PC-3 (cell line): Measurements from ENCODE around the gene NUFIP1. TPM values are rescaled to one million over a fixed set of nuclear protein-coding genes. Genes with fewer than 3 reads are reported as not detected.

Experiments used
- ATAC-seq: fragments of 200-7000 bp; cut with Tn5 transposase; 2 replicates; pipeline ENCODE4 v1.9.1; 2020; ENCODE audit warnings: mild to moderate bottlenecking, moderate library complexity
- BruUV-seq: library from RNA; stranded (reverse); fragments of 400-500 nt; replicated peaks from 2 replicates; lab custom pipeline; 2021; lab: Mats Ljungman, UMichigan
- CTCF ChIA-PET: fragments of 300-600 bp; sonication (Branson Sonifier 250); formaldehyde crosslinking; loops from one replicate; lab custom pipeline; 2022; ENCODE audit warnings: antibody characterized with exemption; lab: Charles Lee
- POLR2A ChIA-PET: fragments of 300-600 bp; sonication (Branson Sonifier 250); formaldehyde crosslinking; loops from one replicate; lab custom pipeline; 2022; ENCODE audit warnings: antibody characterized with exemption; ENCODE audit not compliant: unreplicated experiment; lab: Charles Lee
- DNase-seq: peaks from one replicate; pipeline ENCODE4 v3.0.0-alpha.2; 2015
- H2AFZ ChIP-seq: fragments of 300-600 bp; sonication (generic); 2 replicates; pipeline ENCODE4 v1.6.0; 2016; ENCODE audit warnings: antibody characterized with exemption, low read length
- H3F3A ChIP-seq: fragments of 300-600 bp; sonication (generic); one replicate; pipeline ENCODE4 v1.6.0; 2017; ENCODE audit warnings: antibody characterized with exemption, low read length, control low read depth, mild to moderate bottlenecking; ENCODE audit not compliant: unreplicated experiment
- H3K27ac ChIP-seq: fragments of 300-600 bp; sonication (generic); 2 replicates; pipeline ENCODE4 v1.5.1; 2016; ENCODE audit warnings: mild to moderate bottlenecking, low read length
- H3K27me3 ChIP-seq: fragments of 300-600 bp; sonication (generic); 2 replicates; pipeline ENCODE4 v1.6.1; 2016; ENCODE audit warnings: low read length, mixed read lengths
- H3K36me3 ChIP-seq: fragments of 300-600 bp; sonication (generic); 2 replicates; pipeline ENCODE4 v1.6.1; 2016; ENCODE audit warnings: low read depth, mixed run types, low read length, mixed read lengths
- H3K4me1 ChIP-seq: fragments of 300-600 bp; sonication (generic); 2 replicates; pipeline ENCODE4 v1.5.1; 2016; ENCODE audit warnings: low read length; ENCODE audit not compliant: insufficient read depth
- H3K4me2 ChIP-seq: fragments of 300-600 bp; sonication (generic); 2 replicates; pipeline ENCODE4 v1.6.0; 2016; ENCODE audit warnings: low read length
- H3K4me3 ChIP-seq: fragments of 300-600 bp; sonication (generic); 2 replicates; pipeline ENCODE4 v1.5.1; 2016; ENCODE audit warnings: mild to moderate bottlenecking, low read length, mixed read lengths
- H3K79me2 ChIP-seq: fragments of 300-600 bp; sonication (generic); 2 replicates; pipeline ENCODE4 v1.6.1; 2017; ENCODE audit warnings: low read length, mixed read lengths
- H3K9ac ChIP-seq: fragments of 300-600 bp; sonication (generic); 2 replicates; pipeline ENCODE4 v1.6.0; 2016; ENCODE audit warnings: mild to moderate bottlenecking, low read length
- H3K9me2 ChIP-seq: fragments of 300-600 bp; sonication (generic); replicated peaks from 2 replicates; pipeline ENCODE4 v1.6.1; 2016; ENCODE audit warnings: mixed run types, low read length, mixed read lengths
- H3K9me3 ChIP-seq: fragments of 300-600 bp; sonication (generic); 2 replicates; pipeline ENCODE4 v1.6.1; 2016; ENCODE audit warnings: low read length, mixed read lengths
- H4K20me1 ChIP-seq: fragments of 300-600 bp; sonication (generic); 2 replicates; pipeline ENCODE4 v1.6.1; 2016; ENCODE audit warnings: low read length, mixed read lengths
- EZH2 ChIP-seq: fragments of 300-600 bp; sonication (generic); IDR thresholded peaks from one replicate; pipeline ENCODE4 v1.6.1; 2017; ENCODE audit warnings: antibody characterized with exemption, mild to moderate bottlenecking, low read length; ENCODE audit not compliant: unreplicated experiment
- EZH2phosphoT487 ChIP-seq: fragments of 300-600 bp; sonication (generic); IDR thresholded peaks from 2 replicates; pipeline ENCODE4 v1.6.1; 2018; ENCODE audit warnings: mild to moderate bottlenecking, antibody characterized with exemption, low read length, borderline replicate concordance
- intact Hi-C: fragments of 100-400 bp; cut with micrococcal nuclease; formaldehyde crosslinking; loops from 2 replicates; pipeline ENCODE4 v1.9.0; 2023
- total RNA-seq: library from RNA; depleted of rRNA; stranded (reverse); fragments of >200 nt; gene quantifications from 2 replicates; pipeline ENCODE4 v1.2.3, GENCODE V29; 2014
- TF ChIP-seq, protein P1 (sequence below): fragments of 300-600 bp; sonication (generic); conservative IDR thresholded peaks from 2 replicates; pipeline ENCODE4 v1.5.1; 2017; ENCODE audit warnings: antibody characterized with exemption, low read depth, mild to moderate bottlenecking, low read length

Gene NUFIP1
- total RNA-seq, 1 experiment from 2014 or later, result 4.0 TPM

DNA sequence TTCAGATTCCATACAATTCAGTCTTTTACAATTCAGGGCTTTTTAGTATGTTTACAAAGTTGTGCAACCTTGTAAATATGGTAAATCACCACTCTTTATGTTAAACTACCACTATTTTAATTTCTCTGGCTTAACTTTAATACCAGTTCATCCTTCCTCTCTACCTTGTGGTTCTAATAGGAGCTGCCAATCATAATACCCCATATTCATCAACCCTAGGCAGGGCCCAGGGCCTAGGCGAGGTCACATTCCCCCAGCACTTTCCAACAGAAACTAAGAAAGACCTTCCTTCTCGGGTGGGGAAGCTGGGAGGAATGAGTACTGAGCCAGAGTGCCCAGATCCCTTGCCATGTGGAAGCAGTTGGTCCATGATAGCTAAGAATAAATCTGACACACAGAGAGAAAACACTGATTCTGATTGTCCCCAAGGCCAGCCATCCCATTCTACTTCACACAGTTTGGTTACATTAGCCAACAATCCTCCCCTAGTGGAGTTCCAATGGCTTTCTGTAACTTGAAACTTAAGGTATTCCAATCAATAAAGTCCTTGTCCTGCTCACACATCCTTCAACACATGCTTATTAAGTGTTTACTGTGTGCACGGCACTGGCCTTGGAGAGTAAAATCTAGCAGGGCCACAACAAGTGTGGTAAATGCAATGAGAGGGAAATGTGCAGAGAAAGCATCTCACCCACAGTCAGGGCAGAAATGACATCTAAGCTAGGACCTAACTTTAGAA, 76.8 kb downstream of the NUFIP1 start:
- no peak for ATAC-seq
- H3K4me3 ChIP-seq, result no peak overlapping the region

DNA sequence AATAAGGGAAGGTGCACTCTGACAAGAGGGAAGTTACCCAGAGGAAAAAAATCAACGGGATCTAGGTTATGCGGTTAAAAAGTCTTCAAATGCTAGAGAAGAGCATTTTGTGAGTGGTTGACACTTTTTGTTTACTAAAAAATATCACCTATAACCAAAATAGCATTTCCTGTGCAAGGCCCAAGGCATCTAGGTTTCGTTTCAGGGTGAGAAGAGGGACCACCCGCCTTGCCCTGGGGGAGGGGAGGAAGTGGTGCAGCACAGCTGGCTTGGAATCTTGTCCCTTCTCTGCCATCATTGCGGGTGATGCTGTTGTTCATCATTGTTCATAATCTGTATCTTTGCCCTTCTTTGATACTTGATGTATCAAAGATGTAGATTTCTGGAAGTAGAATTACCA, 80.6 kb downstream of the NUFIP1 start:
- no peaks in the 10 kb centered on the region for H3F3A ChIP-seq
- no peaks in the 10 kb centered on the region for H3K36me3 ChIP-seq
- ATAC-seq, result no peak
- intact Hi-C loops, result no loop called here
- H3K4me1 ChIP-seq, result peaks cover 17% of the 10 kb centered on the region; the same call in 1 of the 2 replicates
- no peak overlapping the region for H3K4me3 ChIP-seq
- ChIA-PET CTCF (no interaction called here), POLR2A (interaction anchor here (0.5 to 0.6 kb wide), 2 partner anchors 228 to 397 kb away, joined by 3 to 5 read pairs; no protein-coding TSS in a partner anchor)
- H3K27me3 ChIP-seq, result no peaks in the 10 kb centered on the region
- no peaks in the 10 kb centered on the region for H3K9me2 ChIP-seq
- no peaks in the 10 kb centered on the region for H4K20me1 ChIP-seq
- no peak overlapping the region for H2AFZ ChIP-seq
- no peaks in the 10 kb centered on the region for H3K9me3 ChIP-seq
- H3K4me2 ChIP-seq, result no peak overlapping the region
- H3K27ac ChIP-seq, result no peak overlapping the region
- H3K79me2 ChIP-seq, result no peaks in the 10 kb centered on the region
- H3K9ac ChIP-seq, result no peak overlapping the region
- no peak for DNase-seq
- no TSS peak for BruUV-seq
- TF ChIP-seq EZH2 (no peak), EZH2phosphoT487 (no peak)
- TF ChIP-seq, protein P1, sequence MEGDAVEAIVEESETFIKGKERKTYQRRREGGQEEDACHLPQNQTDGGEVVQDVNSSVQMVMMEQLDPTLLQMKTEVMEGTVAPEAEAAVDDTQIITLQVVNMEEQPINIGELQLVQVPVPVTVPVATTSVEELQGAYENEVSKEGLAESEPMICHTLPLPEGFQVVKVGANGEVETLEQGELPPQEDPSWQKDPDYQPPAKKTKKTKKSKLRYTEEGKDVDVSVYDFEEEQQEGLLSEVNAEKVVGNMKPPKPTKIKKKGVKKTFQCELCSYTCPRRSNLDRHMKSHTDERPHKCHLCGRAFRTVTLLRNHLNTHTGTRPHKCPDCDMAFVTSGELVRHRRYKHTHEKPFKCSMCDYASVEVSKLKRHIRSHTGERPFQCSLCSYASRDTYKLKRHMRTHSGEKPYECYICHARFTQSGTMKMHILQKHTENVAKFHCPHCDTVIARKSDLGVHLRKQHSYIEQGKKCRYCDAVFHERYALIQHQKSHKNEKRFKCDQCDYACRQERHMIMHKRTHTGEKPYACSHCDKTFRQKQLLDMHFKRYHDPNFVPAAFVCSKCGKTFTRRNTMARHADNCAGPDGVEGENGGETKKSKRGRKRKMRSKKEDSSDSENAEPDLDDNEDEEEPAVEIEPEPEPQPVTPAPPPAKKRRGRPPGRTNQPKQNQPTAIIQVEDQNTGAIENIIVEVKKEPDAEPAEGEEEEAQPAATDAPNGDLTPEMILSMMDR, result no peak

More for the DNA sequence above, 76.8 kb downstream of the NUFIP1 start:
- H3K27ac ChIP-seq, result no peak overlapping the region
- H3K9ac ChIP-seq, result no peak overlapping the region
- H3K79me2 ChIP-seq, result no peaks in the 10 kb centered on the region
- TF ChIP-seq, protein P1, result no peak
- TF ChIP-seq EZH2 (no peak), EZH2phosphoT487 (no peak)
- peaks cover 9% of the 10 kb centered on the region for H3K4me1 ChIP-seq
- no peak overlapping the region for H2AFZ ChIP-seq
- intact Hi-C loops, result no loop called here
- no peak for DNase-seq
- no peaks in the 10 kb centered on the region for H3K9me2 ChIP-seq
- H4K20me1 ChIP-seq, result no peaks in the 10 kb centered on the region
- H3K36me3 ChIP-seq, result no peaks in the 10 kb centered on the region
- CTCF ChIA-PET, result no interaction called here
- POLR2A ChIA-PET, result no interaction called here
- H3F3A ChIP-seq, result no peaks in the 10 kb centered on the region
- H3K9me3 ChIP-seq, result no peaks in the 10 kb centered on the region
- H3K4me2 ChIP-seq, result no peak overlapping the region
- no TSS peak for BruUV-seq
- H3K27me3 ChIP-seq, result no peaks in the 10 kb centered on the region

DNA sequence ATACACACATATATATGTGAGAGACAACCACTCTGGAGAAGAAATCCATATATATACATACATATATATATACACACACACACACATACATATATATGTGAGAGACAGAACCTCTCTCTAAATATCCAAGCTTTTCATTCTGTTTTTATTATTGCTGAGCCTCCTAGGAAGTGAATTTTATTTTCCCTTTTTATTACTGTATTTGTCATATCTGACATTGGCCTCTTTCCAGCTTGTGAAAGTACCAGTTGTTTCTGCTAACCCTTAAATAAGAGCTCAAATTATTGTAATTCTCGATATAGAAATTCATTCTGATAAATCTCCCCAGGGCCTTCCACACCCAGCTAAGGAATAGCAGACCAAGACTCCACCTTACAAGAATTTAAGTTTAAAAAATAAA, 81.0 kb downstream of the NUFIP1 start:
- DNase-seq (peak; percentile 45), ATAC-seq (no peak; the same call in 1 of the 2 replicates)
- Histone ChIP-seq H4K20me1 (no peaks in the 10 kb centered on the region), H3K9me2 (no peaks in the 10 kb centered on the region), H3K4me3 (no peak overlapping the region), H3K9me3 (no peaks in the 10 kb centered on the region), H3K27ac (no peak overlapping the region), H3K4me1 (peaks cover 17% of the 10 kb centered on the region; the same call in 1 of the 2 replicates), H3K4me2 (no peak overlapping the region), H2AFZ (no peak overlapping the region), H3K9ac (no peak overlapping the region), H3K27me3 (no peaks in the 10 kb centered on the region), H3K79me2 (no peaks in the 10 kb centered on the region), H3F3A (no peaks in the 10 kb centered on the region), H3K36me3 (no peaks in the 10 kb centered on the region)
- TF ChIP-seq EZH2 (no peak), EZH2phosphoT487 (no peak)
- TF ChIP-seq, protein P1, result no peak
- CTCF ChIA-PET, result no interaction called here
- no TSS peak for BruUV-seq
- POLR2A ChIA-PET, result interaction anchor here (0.5 to 0.6 kb wide), 3 partner anchors 10 to 397 kb away, joined by 3 to 5 read pairs (median 4); no protein-coding TSS in a partner anchor
- intact Hi-C loops, result no loop called here
